Testis (tissue), 3 donors: ENCODE measurements around the gene ABHD12. TPM values are rescaled to one million over a fixed set of nuclear protein-coding genes. Genes with fewer than 3 reads are reported as not detected.

ENCODE experiments used
- DNase-seq: peaks from one replicate; pipeline ENCODE4 v3.0.0-alpha.2; 2019
- H3K27ac ChIP-seq, 2 donors: fragments of 200-600 bp; sonication (generic); one replicate each; pipeline ENCODE4 v1.5.1; 2019
- H3K27me3 ChIP-seq: fragments of 200-600 bp; sonication (generic); one replicate; pipeline ENCODE4 v1.5.1; 2019
- H3K36me3 ChIP-seq: fragments of 200-600 bp; sonication (generic); one replicate; pipeline ENCODE4 v1.5.1; 2017; ENCODE audit warnings: low read depth; ENCODE audit errors: missing control alignments
- H3K4me1 ChIP-seq: fragments of 200-600 bp; sonication (generic); one replicate; pipeline ENCODE4 v1.5.1; 2019
- H3K4me3 ChIP-seq, 2 donors: fragments of 200-600 bp; sonication (generic); one replicate each; pipeline ENCODE4 v1.5.1; 2017 to 2019
- H3K9me3 ChIP-seq: fragments of 200-600 bp; sonication (generic); one replicate; pipeline ENCODE4 v1.5.1; 2017
- POLR2A ChIP-seq: fragments of 450-650 bp; IDR thresholded peaks from one replicate; pipeline ENCODE4 v1.6.1; 2017; ENCODE audit warnings: antibody characterized with exemption, mild to moderate bottlenecking, moderate library complexity
- WGBS, 2 donors: methylation state at CpG; one replicate each; pipeline ENCODE4 v1.1.5; 2018; 5-methylcytosine and 5-hydroxymethylcytosine counted together
- intact Hi-C: fragments of 100-400 bp; cut with DNase I; formaldehyde crosslinking; loops from one replicate; pipeline ENCODE4 v1.15.1; 2023; ENCODE audit warnings: low total_unique reads
- polyA plus RNA-seq: library from polyadenylated mRNA; stranded (reverse); fragments of 350-450 nt; fragmentation: Illumina TruSeq; extraction: RNeasy Lipid Tissue Mini Kit (QIAGEN cat#74804); gene quantifications from one replicate; pipeline ENCODE4 v1.2.3, GENCODE V29; 2014; ENCODE audit warnings: low read depth, low replicate concordance; ENCODE audit not compliant: insufficient read depth
- total RNA-seq, 2 donors: library from RNA; depleted of rRNA; stranded (reverse); fragments of >200 nt; gene quantifications; one replicate each; pipeline ENCODE4 v1.2.3, GENCODE V29; 2016
- TF ChIP-seq, protein P1 (sequence below), 3 experiments: fragments of 450-650 bp in 2 of 3; fragments of 200-600 bp in 1 of 3; sonication (generic) in 1 of 3; IDR thresholded peaks; one replicate each; pipeline ENCODE4 v1.5.1; 2016 to 2019; ENCODE audit warnings: antibody characterized with exemption in 3 of 3, mild to moderate bottlenecking in 2 of 3, moderate library complexity in 1 of 3

ABHD12 gene
- total and polyA plus RNA-seq, 3 donors from 2014 or later: 40.8 to 51.5 (median 47.5) TPM

- TF ChIP-seq POLR2A: no peak
- TF ChIP-seq, protein P1, sequence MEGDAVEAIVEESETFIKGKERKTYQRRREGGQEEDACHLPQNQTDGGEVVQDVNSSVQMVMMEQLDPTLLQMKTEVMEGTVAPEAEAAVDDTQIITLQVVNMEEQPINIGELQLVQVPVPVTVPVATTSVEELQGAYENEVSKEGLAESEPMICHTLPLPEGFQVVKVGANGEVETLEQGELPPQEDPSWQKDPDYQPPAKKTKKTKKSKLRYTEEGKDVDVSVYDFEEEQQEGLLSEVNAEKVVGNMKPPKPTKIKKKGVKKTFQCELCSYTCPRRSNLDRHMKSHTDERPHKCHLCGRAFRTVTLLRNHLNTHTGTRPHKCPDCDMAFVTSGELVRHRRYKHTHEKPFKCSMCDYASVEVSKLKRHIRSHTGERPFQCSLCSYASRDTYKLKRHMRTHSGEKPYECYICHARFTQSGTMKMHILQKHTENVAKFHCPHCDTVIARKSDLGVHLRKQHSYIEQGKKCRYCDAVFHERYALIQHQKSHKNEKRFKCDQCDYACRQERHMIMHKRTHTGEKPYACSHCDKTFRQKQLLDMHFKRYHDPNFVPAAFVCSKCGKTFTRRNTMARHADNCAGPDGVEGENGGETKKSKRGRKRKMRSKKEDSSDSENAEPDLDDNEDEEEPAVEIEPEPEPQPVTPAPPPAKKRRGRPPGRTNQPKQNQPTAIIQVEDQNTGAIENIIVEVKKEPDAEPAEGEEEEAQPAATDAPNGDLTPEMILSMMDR (IDR thresholded peaks at IDR 0.05): peak in 2 of 3 experiments; percentile 39 to 53
- H3K27me3 ChIP-seq: no peaks in the 10 kb centered on the region
- peak overlapping the region in 1 of 2 donors; percentile 28 for H3K27ac ChIP-seq
- intact Hi-C loops: loop anchor here (10.0 kb wide), 1 partner anchor 100 kb away; the partner anchor contains the start of gene ABHD12
- WGBS, 2 donors: 63 to 66% methylated on average over 17 to 22 of the region's 22 CpGs
- no peaks in the 10 kb centered on the region for H3K9me3 ChIP-seq
- no peaks in the 10 kb centered on the region for H3K36me3 ChIP-seq
- no peak overlapping the region for H3K4me3 ChIP-seq
- no peak for DNase-seq
- H3K4me1 ChIP-seq: peaks cover 28% of the 10 kb centered on the region
Measured at GRCh38 chr20:25294459-25295385, 95.9 kb downstream of the ABHD12 start.

DNA sequence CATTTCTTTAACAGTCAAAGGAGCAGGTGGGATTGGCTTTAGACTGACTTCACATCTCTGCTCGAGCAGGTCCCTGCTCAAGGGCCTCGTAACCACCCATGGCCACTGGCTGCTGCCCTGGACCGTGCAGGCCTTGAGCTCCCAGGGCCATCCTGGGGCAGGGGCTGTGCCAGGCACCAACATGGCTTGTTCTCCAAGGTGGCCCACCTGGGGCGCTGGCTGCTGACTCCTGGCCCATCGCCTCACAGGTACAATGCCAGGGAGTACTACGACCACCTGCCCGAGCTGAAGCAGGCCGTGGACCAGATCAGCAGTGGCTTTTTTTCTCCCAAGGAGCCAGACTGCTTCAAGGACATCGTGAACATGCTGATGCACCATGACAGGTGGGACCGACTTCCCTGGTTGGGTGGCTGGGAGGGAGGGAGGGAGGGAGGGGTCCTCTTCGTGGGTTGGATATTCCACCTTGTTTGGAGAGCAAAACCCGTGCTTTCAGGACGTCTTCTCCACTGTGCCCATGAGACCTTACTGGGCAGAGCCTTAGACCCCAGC is 96.7 kb downstream of the ABHD12 start:
- no peak for TF ChIP-seq POLR2A
- TF ChIP-seq, protein P1 (IDR thresholded peaks at IDR 0.05): no peak
- WGBS, 2 donors: 91% methylated on average over 3 to 13 of the region's 13 CpGs
- no peaks in the 10 kb centered on the region for H3K27me3 ChIP-seq
- intact Hi-C loops: loop anchor here (10.0 kb wide), 1 partner anchor 101 kb away; the partner anchor contains the start of gene ABHD12
- no peaks in the 10 kb centered on the region for H3K9me3 ChIP-seq
- H3K27ac ChIP-seq: no peak overlapping the region
- no peak for DNase-seq
- peaks cover 28% of the 10 kb centered on the region for H3K4me1 ChIP-seq
- H3K36me3 ChIP-seq: no peaks in the 10 kb centered on the region
- no peak overlapping the region for H3K4me3 ChIP-seq

DNA sequence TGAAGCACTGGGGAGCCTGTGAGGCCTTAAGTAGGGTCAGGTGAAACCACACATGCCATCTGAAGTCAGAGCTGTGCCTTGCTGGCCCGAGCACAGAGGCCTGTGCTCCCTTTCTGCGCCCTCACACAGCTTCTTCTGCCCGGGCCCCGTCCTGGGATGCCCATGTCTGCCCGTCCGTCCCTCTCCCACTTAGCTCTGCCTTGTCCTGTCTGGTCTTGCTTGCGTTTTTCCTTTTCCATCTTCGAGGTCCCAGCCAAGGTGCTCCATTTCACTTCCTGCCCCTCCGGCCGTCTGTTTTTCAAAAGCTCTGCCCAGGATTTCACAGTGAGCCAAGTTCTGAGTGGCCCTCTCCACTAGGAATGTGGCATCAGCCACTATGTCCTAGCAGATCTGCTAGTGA is 97.1 kb downstream of the ABHD12 start:
- Histone ChIP-seq H3K4me1 (peaks cover 28% of the 10 kb centered on the region), H3K9me3 (no peaks in the 10 kb centered on the region), H3K27ac (no peak overlapping the region), H3K36me3 (no peaks in the 10 kb centered on the region), H3K27me3 (no peaks in the 10 kb centered on the region), H3K4me3 (no peak overlapping the region)
- intact Hi-C loops: loop anchor here (10.0 kb wide), 1 partner anchor 101 kb away; the partner anchor contains the start of gene ABHD12
- DNase-seq: no peak
- TF ChIP-seq, protein P1 (IDR thresholded peaks at IDR 0.05): no peak
- no peak for TF ChIP-seq POLR2A
- WGBS, 2 donors: 77 to 94% methylated on average over 10 of the region's 10 CpGs

DNA sequence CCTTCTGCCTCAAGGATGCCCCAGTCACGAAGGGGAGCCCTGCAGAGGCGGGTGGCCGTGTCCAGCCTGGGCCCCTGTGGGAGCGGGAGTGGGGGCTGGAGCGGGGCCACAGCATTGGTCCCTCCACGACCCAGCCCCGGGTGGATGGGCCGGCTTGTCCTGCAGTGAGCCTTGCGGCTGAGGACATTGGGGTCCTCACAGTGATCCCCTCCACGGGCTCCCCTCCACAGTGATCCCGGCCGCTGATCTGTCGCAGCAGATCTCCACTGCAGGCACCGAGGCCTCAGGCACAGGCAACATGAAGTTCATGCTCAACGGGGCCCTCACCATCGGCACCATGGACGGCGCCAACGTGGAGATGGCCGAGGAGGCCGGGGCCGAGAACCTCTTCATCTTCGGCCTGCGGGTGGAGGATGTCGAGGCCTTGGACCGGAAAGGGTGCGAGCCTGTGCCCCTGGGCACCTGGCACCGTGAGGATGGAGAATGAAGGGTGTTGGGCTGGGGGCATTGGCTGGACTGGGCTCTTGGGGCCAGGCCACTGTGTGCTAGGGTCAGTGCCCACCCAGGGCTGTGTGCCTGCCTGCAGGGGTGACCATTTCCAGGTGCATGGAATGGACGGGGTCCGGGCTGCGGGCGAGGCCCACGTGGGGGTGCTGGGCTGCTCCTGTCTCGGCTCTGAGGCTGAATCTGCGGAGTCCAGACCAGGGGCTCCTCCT is 98.3 kb downstream of the ABHD12 start:
- peaks cover 28% of the 10 kb centered on the region for H3K4me1 ChIP-seq
- no peak for DNase-seq
- TF ChIP-seq, protein P1 (IDR thresholded peaks at IDR 0.05): no peak
- no peak for TF ChIP-seq POLR2A
- H3K4me3 ChIP-seq: no peak overlapping the region
- no peaks in the 10 kb centered on the region for H3K9me3 ChIP-seq
- H3K27ac ChIP-seq: no peak overlapping the region
- intact Hi-C loops: loop anchor here (10.0 kb wide), 1 partner anchor 102 kb away; the partner anchor contains the start of gene ABHD12
- no peaks in the 10 kb centered on the region for H3K27me3 ChIP-seq
- WGBS, 2 donors: 84 to 90% methylated on average over 24 to 33 of the region's 35 CpGs
- no peaks in the 10 kb centered on the region for H3K36me3 ChIP-seq
